ENCODE measurements around the gene POLDIP2. TPM values are rescaled to one million over a fixed set of nuclear protein-coding genes. Genes with fewer than 3 reads are reported as not detected.
A peak's percentile ranks its signal among the peaks of the same experiment; 100 is the strongest.

POLDIP2 gene
- total and polyA plus RNA-seq, 9 of the 15 experiments (the other 6 are each of a cell fraction or from before 2014, with no cell fraction given) = 22.0 to 137 (median 104) TPM

GRCh38 chr17:28371245-28372202 lies 14.2 kb upstream of the POLDIP2 start, which contains the start of gene SARM1 (continued):
- TF ChIP-seq REST (IDR thresholded peaks at IDR 0.05; ENCODE audit: borderline replicate concordance) = peak; percentile 59
- TF ChIP-seq REST (CRISPR knock-in tag; IDR thresholded peaks at IDR 0.05; ENCODE audit: low read depth) = no peak
- TF ChIP-seq MNT (conservative IDR thresholded peaks at IDR 0.05) = peak; percentile 60 to 76
- TF ChIP-seq EGR1 (conservative IDR thresholded peaks at IDR 0.05) = peak; percentile 77

Measured in K562 (cell line).